Stomach smooth muscle (tissue), 2 donors: Measurements from ENCODE around the gene C1orf167.

Source experiments
- H3K27ac ChIP-seq: one replicate; pipeline ENCODE4 v1.7.0; 2013; ENCODE audit warnings: mild to moderate bottlenecking, low read length, inconsistent platforms
- H3K27me3 ChIP-seq, 2 donors: one replicate each; pipeline ENCODE4 v1.7.0; 2013; ENCODE audit warnings: low read length in 2 of 2; ENCODE audit not compliant: insufficient read depth in 2 of 2, control insufficient read depth in 1 of 2
- H3K36me3 ChIP-seq, 2 donors: one replicate each; pipeline ENCODE4 v1.7.0; 2013; ENCODE audit warnings: low read length in 2 of 2; ENCODE audit not compliant: control insufficient read depth in 2 of 2, insufficient read depth in 2 of 2
- H3K4me1 ChIP-seq: one replicate; pipeline ENCODE4 v1.7.0; 2013; ENCODE audit warnings: low read length; ENCODE audit not compliant: control insufficient read depth, insufficient read depth
- H3K4me3 ChIP-seq, 2 donors: one replicate each; pipeline ENCODE4 v1.7.0; 2013; ENCODE audit warnings: low read length in 2 of 2
- H3K9ac ChIP-seq, 2 donors: one replicate each; pipeline ENCODE4 v1.7.0; 2013; ENCODE audit warnings: low read length in 2 of 2, mild to moderate bottlenecking in 1 of 2
- H3K9me3 ChIP-seq, 2 donors: one replicate each; pipeline ENCODE4 v1.7.0; 2013; ENCODE audit warnings: low read length in 2 of 2; ENCODE audit not compliant: control insufficient read depth in 2 of 2
- donor health status: healthy.
- donor health status: Pancreatic carcinoma.

Gene C1orf167, protein sequence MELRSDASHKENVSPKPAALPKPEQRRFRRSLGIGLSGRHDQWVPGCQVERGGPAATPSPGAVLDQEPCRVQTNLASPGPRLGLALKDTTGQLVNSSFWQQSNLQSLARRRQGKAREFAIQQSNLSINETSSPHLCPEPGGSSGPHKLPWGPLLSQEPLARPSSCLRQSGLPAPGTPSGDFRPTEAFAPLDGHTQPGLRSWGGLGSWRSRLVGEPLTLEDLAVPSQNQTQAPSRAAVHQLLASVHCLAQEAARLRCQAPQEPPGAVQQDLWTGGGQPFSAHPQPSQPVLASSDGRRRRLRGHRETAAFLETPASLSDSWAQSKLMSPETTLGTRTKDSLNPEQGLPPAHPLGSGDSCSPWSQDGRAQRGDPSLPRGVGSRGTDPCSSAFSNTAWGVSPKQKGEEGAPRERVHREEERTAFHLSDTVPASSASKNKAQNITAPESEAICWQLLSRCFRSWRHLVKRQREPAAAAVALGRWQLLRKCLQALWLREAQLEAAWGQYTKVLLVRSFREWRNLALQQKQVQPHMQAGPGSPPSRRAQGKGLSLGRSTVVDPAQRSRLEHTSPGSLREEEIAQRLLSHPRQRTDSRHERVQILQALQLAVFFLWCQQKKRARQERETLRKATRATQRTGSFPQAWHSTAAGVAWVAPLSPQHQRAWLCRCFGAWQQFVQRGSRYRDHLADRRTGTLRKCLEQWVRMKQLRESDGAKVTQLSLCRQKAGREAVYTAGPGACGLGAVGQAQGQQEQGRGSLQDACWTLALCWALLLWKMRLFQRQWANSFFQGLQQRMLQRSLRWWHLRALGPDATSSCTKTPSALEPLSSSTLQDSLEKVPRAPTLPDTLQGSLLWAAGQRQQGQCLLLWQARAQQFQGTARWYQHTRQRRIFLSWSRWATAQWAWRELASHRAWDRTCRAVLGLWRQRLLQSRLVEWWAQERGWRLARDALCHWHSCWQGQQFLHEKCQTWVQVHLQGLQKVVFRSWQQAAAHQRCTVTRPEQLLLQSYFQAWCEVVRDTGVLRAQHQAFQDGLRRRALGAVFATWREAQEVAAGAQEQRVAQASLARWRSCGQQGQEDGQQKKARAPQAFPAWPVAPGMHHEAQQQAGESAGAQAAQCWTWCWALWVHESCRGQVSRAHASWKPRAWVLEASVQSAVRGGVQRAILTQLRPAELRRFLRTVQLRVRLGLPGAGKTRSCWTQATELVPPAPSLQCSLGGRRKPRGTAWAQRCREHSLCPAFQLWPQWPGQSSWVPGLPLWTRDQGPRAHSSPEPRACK (N-terminal part only)

DNA sequence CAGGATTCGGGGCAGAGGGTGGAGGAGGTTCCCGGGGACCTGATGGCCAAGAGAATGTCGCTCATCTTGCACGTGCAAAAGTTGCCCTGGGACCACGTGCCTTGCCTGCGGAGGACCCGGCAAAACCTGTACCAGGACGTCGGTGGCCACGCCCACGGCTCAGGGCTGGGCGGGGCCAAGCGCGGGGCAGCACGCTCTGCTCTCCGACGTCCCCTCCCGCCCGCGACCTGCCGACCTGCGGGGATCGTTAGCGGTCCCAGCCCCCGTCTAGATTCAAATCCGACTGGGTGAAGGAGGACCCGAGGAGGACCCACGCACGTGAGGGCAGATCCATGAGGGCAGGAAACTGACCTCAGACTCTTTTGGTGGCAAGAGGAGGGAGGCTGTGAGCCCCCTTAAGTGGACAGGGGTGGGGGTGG is at the start of gene C1orf167:
Gene C1orf167, plus strand, starts transcription at position 206 of the 419 bp plus-strand sequence. CDS start 2,208 bp downstream, outside the sequence.
- Histone ChIP-seq H3K4me1 (peaks cover 4% of the 10 kb centered on the region), H3K9me3 (no peaks in the 10 kb centered on the region), H3K4me3 (no peak within 1 kb of the TSS), H3K36me3 (no peaks in the 10 kb centered on the region), H3K27ac (no peak within 1 kb of the TSS), H3K27me3 (peaks cover 16% of the 10 kb centered on the region in 2 donors), H3K9ac (no peak within 1 kb of the TSS)

DNA sequence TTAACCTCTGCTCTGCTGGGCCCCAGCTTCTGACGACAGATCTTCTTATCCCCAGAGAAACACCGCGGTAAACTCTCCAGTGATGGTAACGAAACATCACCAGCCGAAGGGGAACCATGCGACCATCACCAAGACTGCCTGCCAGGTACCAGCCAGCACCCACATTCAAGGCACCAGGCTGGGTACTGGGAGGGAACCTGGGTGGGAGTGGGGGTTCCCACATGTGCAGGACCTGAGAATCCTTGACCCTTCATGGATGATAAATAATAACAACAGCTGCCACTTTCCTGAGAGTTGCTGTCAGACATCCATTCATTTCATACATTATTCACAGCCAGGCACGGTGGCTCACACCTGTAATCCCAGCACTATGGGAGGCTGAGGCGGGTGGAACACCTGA is 49.7 kb upstream of the C1orf167 start:
- no peaks in the 10 kb centered on the region for H3K36me3 ChIP-seq
- H3K9me3 ChIP-seq: no peaks in the 10 kb centered on the region
- no peak overlapping the region for H3K9ac ChIP-seq
- H3K4me1 ChIP-seq: no peaks in the 10 kb centered on the region
- no peak overlapping the region for H3K27ac ChIP-seq
- H3K4me3 ChIP-seq: no peak overlapping the region
- peaks cover 3 to 12% of the 10 kb centered on the region in 2 donors for H3K27me3 ChIP-seq

DNA sequence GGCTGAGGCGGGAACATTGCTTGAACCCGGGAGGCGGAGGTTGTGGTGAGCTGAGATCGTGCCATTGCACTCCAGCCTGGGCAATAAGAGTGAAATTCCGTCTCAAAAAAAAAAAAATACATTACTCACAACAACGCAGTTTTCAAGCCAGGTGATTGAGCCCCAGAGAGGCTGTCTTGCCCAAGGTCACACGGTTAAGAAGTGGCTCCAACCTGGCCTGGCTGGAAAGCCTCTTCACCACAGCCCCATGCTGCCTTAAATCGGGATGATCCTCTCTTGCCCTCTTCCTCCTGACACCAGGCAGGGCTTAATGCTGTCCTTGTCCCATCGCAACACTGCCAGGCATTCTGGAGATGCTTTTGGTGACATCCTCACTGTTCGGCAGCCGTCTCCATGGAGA is 48.9 kb upstream of the C1orf167 start:
- Histone ChIP-seq H3K36me3 (no peaks in the 10 kb centered on the region), H3K27me3 (peaks cover 3 to 12% of the 10 kb centered on the region in 2 donors), H3K27ac (no peak overlapping the region)

DNA sequence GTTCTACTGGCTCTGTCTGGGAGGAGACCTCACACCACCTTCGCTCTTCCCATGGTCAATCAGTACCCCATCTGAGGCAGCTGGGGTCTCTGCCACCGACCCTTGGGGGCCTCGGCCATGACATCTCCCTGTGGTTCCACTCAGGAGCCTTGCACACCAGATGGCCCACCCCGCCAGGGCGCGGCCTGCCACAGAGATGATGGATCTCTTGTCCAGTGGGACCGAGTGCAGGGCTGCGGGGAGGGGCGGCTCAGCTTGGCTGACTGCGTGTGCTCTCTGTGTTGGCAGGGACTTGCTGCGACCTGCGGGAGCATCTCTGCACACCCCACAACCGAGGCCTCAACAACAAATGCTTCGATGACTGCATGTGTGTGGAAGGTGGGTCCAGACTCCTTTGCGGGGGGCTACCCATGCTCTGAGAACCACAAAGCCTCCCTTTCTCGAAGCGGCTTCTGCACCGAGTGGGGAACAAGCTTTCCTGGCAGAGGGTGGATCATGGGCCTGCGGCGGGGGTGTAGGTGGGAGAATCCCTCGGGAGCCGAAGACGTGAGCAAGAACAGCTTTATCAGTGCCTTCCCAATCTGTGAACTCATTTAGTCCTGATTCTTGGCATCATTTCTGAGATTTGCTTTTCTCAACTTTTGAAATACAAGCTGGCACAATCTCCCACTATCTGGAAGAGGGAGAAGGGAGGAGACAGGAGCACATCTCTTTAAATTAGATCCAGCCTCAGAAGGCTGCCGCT is 47.0 kb upstream of the C1orf167 start:
- Histone ChIP-seq H3K27me3 (peaks cover 0 to 5% of the 10 kb centered on the region in 2 donors), H3K36me3 (no peaks in the 10 kb centered on the region), H3K9me3 (no peaks in the 10 kb centered on the region), H3K4me3 (no peak overlapping the region), H3K4me1 (peaks cover 9% of the 10 kb centered on the region), H3K27ac (no peak overlapping the region), H3K9ac (no peak overlapping the region)

More for the DNA sequence above, 48.9 kb upstream of the C1orf167 start:
- no peak overlapping the region for H3K4me3 ChIP-seq
- no peaks in the 10 kb centered on the region for H3K9me3 ChIP-seq
- H3K9ac ChIP-seq: no peak overlapping the region
- H3K4me1 ChIP-seq: no peaks in the 10 kb centered on the region

DNA sequence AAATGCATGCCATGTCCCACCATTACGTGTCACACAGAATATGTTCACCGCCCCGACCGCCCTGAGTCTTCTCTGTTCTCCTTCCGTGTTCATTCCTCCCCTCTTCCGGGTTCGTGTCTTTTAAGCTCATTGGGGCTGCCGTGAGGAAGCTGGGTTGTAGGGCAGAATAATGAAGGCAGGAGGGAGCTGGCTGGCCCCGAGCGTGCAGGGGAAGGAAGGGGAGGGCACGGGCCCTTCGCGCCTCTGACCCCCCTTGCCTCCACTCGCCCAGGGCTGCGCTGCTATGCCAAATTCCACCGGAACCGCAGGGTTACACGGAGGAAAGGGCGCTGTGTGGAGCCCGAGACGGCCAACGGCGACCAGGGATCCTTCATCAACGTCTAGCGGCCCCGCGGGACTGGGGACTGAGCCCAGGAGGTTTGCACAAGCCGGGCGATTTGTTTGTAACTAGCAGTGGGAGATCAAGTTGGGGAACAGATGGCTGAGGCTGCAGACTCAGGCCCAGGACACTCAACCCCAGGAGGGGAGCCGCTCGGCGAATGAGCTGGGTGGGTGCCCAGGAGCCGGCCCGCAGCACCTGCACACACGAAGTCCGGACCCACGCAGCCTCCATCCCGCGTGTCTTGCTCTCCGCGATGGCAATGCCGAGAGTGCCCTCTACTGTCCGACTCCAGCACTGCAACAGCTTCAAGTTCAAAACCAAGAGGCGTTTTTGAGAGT is 42.5 kb upstream of the C1orf167 start:
- H3K4me3 ChIP-seq: peak overlapping the region; percentile 51 to 74
- H3K9ac ChIP-seq: peak overlapping the region in 1 of 2 donors; percentile 13
- H3K9me3 ChIP-seq: no peaks in the 10 kb centered on the region
- H3K27ac ChIP-seq: no peak overlapping the region
- H3K4me1 ChIP-seq: peaks cover 25% of the 10 kb centered on the region
- H3K27me3 ChIP-seq: peaks cover 0 to 3% of the 10 kb centered on the region in 2 donors
- no peaks in the 10 kb centered on the region for H3K36me3 ChIP-seq

DNA sequence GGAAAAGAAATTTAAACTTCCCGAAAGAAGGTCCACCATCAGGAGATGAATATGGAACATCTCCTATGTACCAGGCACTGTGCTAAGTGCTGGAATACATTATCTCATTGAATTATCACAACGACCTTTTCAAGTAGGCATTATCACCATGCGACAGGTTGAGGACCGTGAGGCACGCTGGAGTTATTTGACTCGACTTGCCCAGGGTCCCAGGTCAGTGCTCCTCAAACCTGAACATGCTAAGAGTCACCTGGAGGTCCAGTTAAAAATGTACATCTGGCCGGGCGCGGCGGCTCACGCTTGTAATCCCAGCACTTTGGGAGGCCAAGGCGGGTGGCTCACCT is 42.0 kb upstream of the C1orf167 start:
- Histone ChIP-seq H3K4me3 (peak overlapping the region in 1 of 2 donors; percentile 51), H3K9ac (no peak overlapping the region)

DNA sequence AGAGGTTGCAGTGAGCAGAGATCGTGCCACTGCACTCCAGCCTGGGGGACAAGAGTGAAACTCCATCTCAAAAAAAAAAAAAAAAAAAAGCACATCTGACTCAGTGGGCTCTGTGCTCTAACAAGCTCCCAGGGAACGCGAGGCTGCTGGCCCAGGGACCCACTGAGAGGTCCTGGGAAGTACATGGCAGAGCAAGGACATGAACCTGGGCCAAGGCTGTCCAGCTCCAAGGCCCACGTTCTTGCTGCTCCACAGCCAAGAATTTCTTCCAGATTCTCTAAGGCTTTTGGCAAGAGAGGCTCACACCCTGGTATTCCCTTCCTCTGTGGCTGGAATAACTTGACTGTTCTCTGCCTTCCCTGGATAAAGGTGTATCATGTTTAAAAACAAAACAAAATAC is 41.5 kb upstream of the C1orf167 start:
- H3K9ac ChIP-seq: no peak overlapping the region
- no peak overlapping the region for H3K4me3 ChIP-seq
- no peaks in the 10 kb centered on the region for H3K36me3 ChIP-seq
- no peak overlapping the region for H3K27ac ChIP-seq
- no peaks in the 10 kb centered on the region for H3K9me3 ChIP-seq
- H3K4me1 ChIP-seq: peaks cover 25% of the 10 kb centered on the region
- no peaks in the 10 kb centered on the region for H3K27me3 ChIP-seq

More for the DNA sequence above, 42.0 kb upstream of the C1orf167 start:
- Histone ChIP-seq H3K9me3 (no peaks in the 10 kb centered on the region), H3K27me3 (peaks cover 0 to 2% of the 10 kb centered on the region in 2 donors), H3K4me1 (peaks cover 25% of the 10 kb centered on the region), H3K36me3 (no peaks in the 10 kb centered on the region), H3K27ac (no peak overlapping the region)

DNA sequence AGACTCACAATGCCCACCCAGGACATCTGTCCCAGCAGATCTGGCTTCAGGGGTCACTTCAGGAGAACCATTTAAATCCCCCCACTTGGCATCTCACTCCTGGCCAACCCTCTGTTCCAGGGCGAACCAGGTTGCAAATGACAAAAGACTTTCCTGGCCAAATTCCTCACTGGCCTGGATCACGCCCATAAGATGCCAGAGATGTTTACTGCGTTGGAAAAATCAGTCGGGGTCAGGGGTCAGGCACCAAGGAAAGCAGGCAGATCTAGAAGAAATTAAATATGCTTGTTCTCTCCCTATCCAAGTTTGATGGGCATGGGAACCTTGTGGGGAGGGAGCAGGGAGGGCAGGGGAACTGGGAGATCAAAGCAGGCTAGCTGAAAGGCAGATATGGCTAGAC is 40.7 kb upstream of the C1orf167 start:
- H3K4me3 ChIP-seq: no peak overlapping the region
- H3K27ac ChIP-seq: no peak overlapping the region
- H3K4me1 ChIP-seq: peaks cover 25% of the 10 kb centered on the region
- no peaks in the 10 kb centered on the region for H3K36me3 ChIP-seq
- no peaks in the 10 kb centered on the region for H3K27me3 ChIP-seq
- H3K9ac ChIP-seq: no peak overlapping the region
- H3K9me3 ChIP-seq: no peaks in the 10 kb centered on the region

DNA sequence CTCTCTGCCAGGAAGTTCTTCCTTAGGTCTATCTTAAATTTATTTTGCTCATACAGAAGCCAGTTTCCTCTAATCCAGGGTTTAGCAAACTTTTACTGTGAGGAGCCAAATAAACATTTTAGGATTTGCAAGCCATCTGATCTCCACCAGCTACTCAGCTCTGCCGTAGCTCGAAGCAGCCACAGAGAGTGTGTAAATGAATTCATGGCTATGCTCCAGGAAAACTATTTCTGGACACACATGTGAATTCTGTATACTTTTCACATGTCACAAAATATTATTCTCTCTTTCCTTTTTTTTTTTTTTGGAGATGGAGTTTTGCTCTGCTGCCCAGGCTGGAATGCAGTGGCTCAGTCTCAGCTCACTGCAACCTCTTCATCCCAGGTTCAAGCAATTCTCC is 39.5 kb upstream of the C1orf167 start:
- Histone ChIP-seq H3K27ac (no peak overlapping the region), H3K4me1 (peaks cover 25% of the 10 kb centered on the region), H3K9me3 (no peaks in the 10 kb centered on the region), H3K36me3 (no peaks in the 10 kb centered on the region), H3K4me3 (no peak overlapping the region), H3K27me3 (no peaks in the 10 kb centered on the region), H3K9ac (no peak overlapping the region)
